ENCODE measurements around the gene ZNF470. TPM values are rescaled to one million over a fixed set of nuclear protein-coding genes. Genes with fewer than 3 reads are reported as not detected.

The ZNF470 gene
- total and polyA plus RNA-seq, 8 donors, result 4.2 to 8.8 (median 8.3) TPM

DNA sequence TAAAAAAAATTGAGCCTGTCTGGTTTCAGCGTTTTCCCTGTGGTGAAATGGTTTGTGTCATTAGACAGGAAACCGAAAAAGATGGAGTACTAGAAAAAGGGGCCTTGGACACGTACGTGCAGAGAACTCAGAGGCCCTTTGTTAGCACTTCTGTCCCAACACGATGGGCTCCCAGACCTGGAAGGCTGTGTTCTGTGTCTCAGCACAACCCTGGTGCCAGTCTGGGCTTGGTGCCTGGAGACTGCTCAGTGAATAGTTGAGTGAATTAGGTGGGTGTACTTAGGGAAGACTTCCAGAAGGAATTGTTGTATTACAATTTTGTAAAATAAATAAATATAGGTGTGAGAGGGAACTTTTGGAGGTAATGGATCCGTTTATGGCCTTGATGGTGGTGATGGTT lies 36.6 kb downstream of the ZNF470 start:
- H3K27ac ChIP-seq, result no peak overlapping the region
- intact Hi-C loops (cut with DNase I), result no loop called here
- peaks cover 0 to 60% of the 10 kb centered on the region in 2 donors for H3K36me3 ChIP-seq
- no peak for ATAC-seq
- no peaks in the 10 kb centered on the region for H3K27me3 ChIP-seq
- no peak overlapping the region for H3K4me3 ChIP-seq
- TF ChIP-seq, protein P1, sequence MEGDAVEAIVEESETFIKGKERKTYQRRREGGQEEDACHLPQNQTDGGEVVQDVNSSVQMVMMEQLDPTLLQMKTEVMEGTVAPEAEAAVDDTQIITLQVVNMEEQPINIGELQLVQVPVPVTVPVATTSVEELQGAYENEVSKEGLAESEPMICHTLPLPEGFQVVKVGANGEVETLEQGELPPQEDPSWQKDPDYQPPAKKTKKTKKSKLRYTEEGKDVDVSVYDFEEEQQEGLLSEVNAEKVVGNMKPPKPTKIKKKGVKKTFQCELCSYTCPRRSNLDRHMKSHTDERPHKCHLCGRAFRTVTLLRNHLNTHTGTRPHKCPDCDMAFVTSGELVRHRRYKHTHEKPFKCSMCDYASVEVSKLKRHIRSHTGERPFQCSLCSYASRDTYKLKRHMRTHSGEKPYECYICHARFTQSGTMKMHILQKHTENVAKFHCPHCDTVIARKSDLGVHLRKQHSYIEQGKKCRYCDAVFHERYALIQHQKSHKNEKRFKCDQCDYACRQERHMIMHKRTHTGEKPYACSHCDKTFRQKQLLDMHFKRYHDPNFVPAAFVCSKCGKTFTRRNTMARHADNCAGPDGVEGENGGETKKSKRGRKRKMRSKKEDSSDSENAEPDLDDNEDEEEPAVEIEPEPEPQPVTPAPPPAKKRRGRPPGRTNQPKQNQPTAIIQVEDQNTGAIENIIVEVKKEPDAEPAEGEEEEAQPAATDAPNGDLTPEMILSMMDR (IDR thresholded peaks at IDR 0.05), result no peak
- DNase-seq, result no peak
- H3K9me3 ChIP-seq, result peaks cover 12 to 93% of the 10 kb centered on the region in 2 donors
- no peaks in the 10 kb centered on the region for H3K4me1 ChIP-seq

DNA sequence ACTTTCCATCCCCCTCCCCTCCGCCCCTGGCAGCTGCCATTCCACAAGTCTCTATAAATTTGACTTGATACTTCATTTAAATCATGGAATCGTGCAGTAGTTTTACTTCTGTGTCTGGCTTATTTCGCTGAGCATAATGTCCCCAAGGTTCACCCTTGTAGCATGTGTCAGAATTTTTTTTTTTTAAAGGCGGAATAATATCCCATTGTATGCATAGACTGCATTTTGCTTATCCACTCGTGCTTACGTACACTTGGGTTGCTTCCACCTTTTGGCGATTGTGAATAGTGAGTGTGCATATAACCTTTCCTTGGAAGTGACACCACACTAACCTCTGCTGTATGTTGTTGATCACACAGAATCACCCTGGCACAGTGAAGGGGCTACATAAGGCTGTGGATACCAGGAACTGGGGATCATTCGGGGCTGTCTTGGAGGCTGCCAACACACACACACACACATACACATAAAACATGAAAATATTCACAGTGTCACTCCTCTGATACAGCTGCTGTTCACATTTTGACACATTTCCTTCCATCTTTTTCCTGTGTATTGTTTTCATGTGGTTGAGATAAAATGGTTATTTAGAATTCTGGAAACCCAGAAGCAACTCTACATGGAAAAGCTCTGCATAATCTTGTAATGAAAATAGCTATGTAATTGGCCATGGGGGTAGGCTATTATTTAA lies 41.2 kb downstream of the ZNF470 start:
- TF ChIP-seq, protein P1 (IDR thresholded peaks at IDR 0.05), result no peak
- no peaks in the 10 kb centered on the region for H3K4me1 ChIP-seq
- H3K27ac ChIP-seq, result no peak overlapping the region
- H3K36me3 ChIP-seq, result peaks cover 0 to 54% of the 10 kb centered on the region in 2 donors
- no peak overlapping the region for H3K4me3 ChIP-seq
- no peaks in the 10 kb centered on the region for H3K27me3 ChIP-seq
- DNase-seq (no peak), ATAC-seq (no peak)
- H3K9me3 ChIP-seq, result peaks cover 11 to 96% of the 10 kb centered on the region in 2 donors
- intact Hi-C loops (cut with DNase I), result no loop called here

DNA sequence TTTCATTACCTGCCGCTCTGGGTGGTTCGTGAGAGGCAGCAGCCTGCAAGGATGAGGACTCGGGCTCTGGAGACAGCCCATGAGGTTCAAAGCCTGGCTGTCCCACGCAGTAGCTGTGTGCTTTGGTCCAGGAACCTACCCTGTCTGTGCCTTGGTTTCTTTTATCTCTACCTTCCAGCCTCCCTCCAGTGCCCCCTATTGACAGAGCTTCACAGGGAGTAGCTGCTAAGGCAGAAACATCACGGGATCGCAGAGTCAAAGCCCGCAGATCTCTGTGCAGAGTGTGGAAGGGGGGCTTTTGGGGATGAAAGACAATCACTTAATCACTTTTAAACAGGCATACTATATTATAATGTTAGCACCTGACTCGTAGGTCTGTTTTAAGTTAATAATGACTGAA lies 44.0 kb downstream of the ZNF470 start:
- H3K36me3 ChIP-seq, result peaks cover 0 to 43% of the 10 kb centered on the region in 2 donors
- no peak overlapping the region for H3K4me3 ChIP-seq
- H3K27me3 ChIP-seq, result no peaks in the 10 kb centered on the region
- TF ChIP-seq, protein P1 (IDR thresholded peaks at IDR 0.05), result no peak
- H3K9me3 ChIP-seq, result peaks cover 9 to 96% of the 10 kb centered on the region in 2 donors
- H3K4me1 ChIP-seq, result no peaks in the 10 kb centered on the region
- no peak overlapping the region for H3K27ac ChIP-seq
- DNase-seq (no peak), ATAC-seq (no peak)
- intact Hi-C loops (cut with DNase I), result no loop called here

DNA sequence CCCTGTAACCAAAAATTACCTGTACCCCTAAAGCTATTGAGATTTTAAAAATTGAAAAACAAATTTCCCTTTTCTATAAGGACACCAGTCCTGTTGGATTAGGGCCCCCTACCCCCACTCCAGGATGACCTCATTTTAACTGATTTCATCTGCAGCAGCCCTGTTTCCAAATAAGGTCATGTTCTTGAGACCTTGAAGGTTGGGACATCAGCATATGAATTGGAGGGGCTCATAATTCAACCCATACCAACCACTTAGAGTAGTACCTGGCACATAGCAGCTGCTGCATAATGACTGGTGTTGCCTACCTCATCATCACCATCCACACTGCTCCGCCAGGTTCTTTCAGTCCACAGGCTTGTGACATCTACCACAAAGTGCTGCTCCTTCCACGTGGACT lies 45.5 kb downstream of the ZNF470 start:
- Histone ChIP-seq H3K36me3 (peaks cover 0 to 57% of the 10 kb centered on the region in 2 donors), H3K27me3 (no peaks in the 10 kb centered on the region), H3K9me3 (peaks cover 0 to 96% of the 10 kb centered on the region in 2 donors), H3K4me3 (no peak overlapping the region), H3K4me1 (no peaks in the 10 kb centered on the region), H3K27ac (no peak overlapping the region)
- ATAC-seq (no peak), DNase-seq (no peak)
- TF ChIP-seq, protein P1 (IDR thresholded peaks at IDR 0.05), result no peak
- intact Hi-C loops (cut with DNase I), result no loop called here

DNA sequence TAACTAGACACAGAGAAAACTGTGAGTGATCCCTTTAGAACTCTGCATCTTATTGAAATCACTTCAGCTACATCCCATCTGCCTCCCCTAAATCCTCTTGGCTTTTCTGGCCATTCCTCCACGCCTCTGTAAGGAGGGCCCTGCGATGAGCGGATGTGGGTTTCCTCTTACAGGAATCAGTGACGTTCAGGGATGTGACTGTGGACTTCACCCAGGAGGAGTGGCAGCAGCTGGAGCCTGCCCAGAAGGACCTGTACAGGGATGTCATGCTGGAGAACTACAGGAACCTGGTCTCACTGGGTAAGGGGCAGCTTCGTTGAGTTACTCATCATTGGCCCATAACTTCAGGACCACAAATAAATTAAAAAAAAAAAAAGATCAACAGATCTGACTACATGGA lies 46.4 kb downstream of the ZNF470 start:
- no peaks in the 10 kb centered on the region for H3K4me1 ChIP-seq
- no peaks in the 10 kb centered on the region for H3K27me3 ChIP-seq
- H3K36me3 ChIP-seq, result peaks cover 0 to 64% of the 10 kb centered on the region in 2 donors
- no peak overlapping the region for H3K4me3 ChIP-seq
- peaks cover 0 to 96% of the 10 kb centered on the region in 2 donors for H3K9me3 ChIP-seq
- no peak for DNase-seq
- H3K27ac ChIP-seq, result no peak overlapping the region
- ATAC-seq, result no peak
- intact Hi-C loops (cut with DNase I), result no loop called here
- TF ChIP-seq, protein P1 (IDR thresholded peaks at IDR 0.05), result no peak

Data from left lung (tissue), 10 donors.